Ovary (tissue), 3 donors: ENCODE results near the gene CNN3.

Experiments used
- CTCF ChIP-seq, 3 donors: fragments of 450-650 bp in 2 of 3; fragments of 200-600 bp in 1 of 3; IDR thresholded peaks; one replicate each; pipeline versions ENCODE4 v1.5.1 to v1.8.0; 2016 to 2022; ENCODE audit warnings: antibody characterized with exemption in 3 of 3, mild to moderate bottlenecking in 1 of 3
- EP300 ChIP-seq: sonication (generic); formaldehyde crosslinking; IDR thresholded peaks from one replicate; pipeline ENCODE4 v1.6.1; 2017; ENCODE audit warnings: antibody characterized with exemption
- POLR2A ChIP-seq: fragments of 450-650 bp; IDR thresholded peaks from one replicate; pipeline ENCODE4 v1.6.1; 2017; ENCODE audit warnings: antibody characterized with exemption, mild to moderate bottlenecking, moderate library complexity
- donor health status: DM: no; HTN: no; CAD: no.

DNA sequence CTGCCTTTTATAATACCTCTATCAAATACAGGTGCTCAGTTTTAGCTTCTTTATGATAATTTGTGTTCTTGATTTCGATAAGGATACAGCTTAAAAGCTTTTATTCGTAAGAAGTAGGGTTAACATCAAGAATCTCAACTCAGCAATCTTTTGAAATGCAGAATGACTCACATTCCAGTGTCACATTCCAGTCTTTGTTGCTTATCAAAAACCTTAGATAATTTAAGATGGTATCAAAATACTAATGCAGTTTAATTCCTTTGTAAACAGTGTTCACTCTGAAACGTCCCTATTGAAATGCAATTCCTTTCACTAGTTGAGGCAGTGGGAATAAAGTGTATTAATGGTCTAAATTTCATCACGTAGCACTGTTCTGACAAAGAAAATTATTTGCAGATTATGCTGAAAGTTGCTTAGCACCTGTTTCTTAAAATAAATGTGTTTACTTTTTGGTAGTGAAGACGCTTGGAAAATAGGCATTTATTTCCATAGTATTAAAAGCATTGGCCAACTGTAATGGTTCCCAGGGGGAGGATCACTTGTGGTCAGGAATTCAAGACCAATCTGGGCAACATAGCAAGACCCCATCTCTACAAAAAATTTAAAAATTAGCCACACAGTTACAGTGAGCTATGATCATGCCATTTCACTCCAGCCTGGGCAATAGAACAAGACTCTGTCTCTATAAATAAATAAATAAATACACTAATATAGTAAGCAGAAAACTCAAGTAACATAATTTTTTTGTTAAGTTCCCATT, 10.1 kb upstream of the CNN3 start:
- TF ChIP-seq CTCF (IDR thresholded peaks at IDR 0.05) = no peak
- TF ChIP-seq POLR2A = no peak
- no peak for TF ChIP-seq EP300
